Astrocyte (in vitro differentiated cells and primary cell): ENCODE results near the gene C5. TPM values are rescaled to one million over a fixed set of nuclear protein-coding genes. Genes with fewer than 3 reads are reported as not detected.

Source experiments
- DNase-seq: peaks from one replicate; pipeline ENCODE4 v3.0.0-alpha.2; 2010; ENCODE audit warnings: low read depth
- FAIRE-seq: peaks from 2 replicates; lab custom pipeline; 2011; peaks lifted over from hg19 to GRCh38; lab: Jason Lieb, UNC
- H2AFZ ChIP-seq: 2 replicates; pipeline ENCODE4 v1.6.0; 2012; ENCODE audit warnings: low read depth, low read length, inconsistent platforms
- H3K27ac ChIP-seq: 2 replicates; pipeline ENCODE4 v1.5.1; 2011; ENCODE audit warnings: low read depth, low read length, inconsistent platforms
- H3K27me3 ChIP-seq: 2 replicates; pipeline ENCODE4 v1.6.0; 2011; ENCODE audit warnings: low read length, inconsistent platforms; ENCODE audit not compliant: insufficient read depth
- H3K36me3 ChIP-seq: 2 replicates; pipeline ENCODE4 v1.5.1; 2011; ENCODE audit warnings: low read length, inconsistent platforms; ENCODE audit not compliant: insufficient read depth
- H3K4me1 ChIP-seq: 2 replicates; pipeline ENCODE4 v1.5.1; 2011; ENCODE audit warnings: low read length, inconsistent platforms; ENCODE audit not compliant: insufficient read depth
- H3K4me2 ChIP-seq: 2 replicates; pipeline ENCODE4 v1.6.0; 2012; ENCODE audit warnings: low read length, inconsistent platforms
- H3K4me3 ChIP-seq: 2 replicates; pipeline ENCODE4 v1.5.1; 2011; ENCODE audit warnings: low read depth, mild to moderate bottlenecking, low read length, inconsistent platforms; ENCODE audit not compliant: insufficient read depth
- H3K79me2 ChIP-seq: 2 replicates; pipeline ENCODE4 v1.6.0; 2012; ENCODE audit warnings: mild to moderate bottlenecking, low read length, inconsistent platforms; ENCODE audit not compliant: insufficient read depth
- H3K9ac ChIP-seq: 2 replicates; pipeline ENCODE4 v1.6.0; 2012; ENCODE audit warnings: mild to moderate bottlenecking, low read length, inconsistent platforms
- H3K9me3 ChIP-seq: 2 replicates; pipeline ENCODE4 v1.5.1; 2012; ENCODE audit warnings: low read depth, mild to moderate bottlenecking, low read length, inconsistent platforms; ENCODE audit not compliant: insufficient read depth
- H4K20me1 ChIP-seq: 2 replicates; pipeline ENCODE4 v1.6.0; 2012; ENCODE audit warnings: low read length, inconsistent platforms; ENCODE audit not compliant: insufficient read depth
- H3K27ac Mint-ChIP-seq: one replicate; pipeline ENCODE4 v1.8.0; 2021; ENCODE audit warnings: mild to moderate bottlenecking, mixed read lengths; ENCODE audit not compliant: unreplicated experiment
- H3K27me3 Mint-ChIP-seq: one replicate; pipeline ENCODE4 v1.8.0; 2021; ENCODE audit warnings: low read depth, mixed read lengths; ENCODE audit not compliant: unreplicated experiment
- H3K36me3 Mint-ChIP-seq: one replicate; pipeline ENCODE4 v1.8.0; 2021; ENCODE audit warnings: low read depth, mixed read lengths; ENCODE audit not compliant: unreplicated experiment
- H3K4me1 Mint-ChIP-seq: one replicate; pipeline ENCODE4 v1.8.0; 2021; ENCODE audit warnings: low read depth, mixed read lengths; ENCODE audit not compliant: unreplicated experiment
- H3K4me3 Mint-ChIP-seq: one replicate; pipeline ENCODE4 v1.8.0; 2021; ENCODE audit warnings: mild to moderate bottlenecking, moderate library complexity, mixed read lengths; ENCODE audit not compliant: unreplicated experiment
- H3K9me3 Mint-ChIP-seq: one replicate; pipeline ENCODE4 v1.8.0; 2021; ENCODE audit warnings: mild to moderate bottlenecking, mixed read lengths; ENCODE audit not compliant: unreplicated experiment
- EZH2 ChIP-seq: IDR thresholded peaks from 2 replicates; pipeline ENCODE4 v1.6.1; 2012; ENCODE audit warnings: mild to moderate bottlenecking, low read length, inconsistent platforms; ENCODE audit not compliant: insufficient read depth
- total RNA-seq: library from RNA; stranded (reverse); gene quantifications from 2 replicates; pipeline ENCODE4 v1.2.1, GENCODE V29; 2021
- TF ChIP-seq, protein P1 (sequence below): IDR thresholded peaks from 2 replicates; pipeline ENCODE4 v1.5.1; 2011; ENCODE audit warnings: low read depth, mild to moderate bottlenecking, inconsistent platforms, low read length, moderate library complexity; ENCODE audit not compliant: insufficient read depth

C5 gene
- total RNA-seq, 1 donor from 2014 or later = 1.1 TPM

DNA sequence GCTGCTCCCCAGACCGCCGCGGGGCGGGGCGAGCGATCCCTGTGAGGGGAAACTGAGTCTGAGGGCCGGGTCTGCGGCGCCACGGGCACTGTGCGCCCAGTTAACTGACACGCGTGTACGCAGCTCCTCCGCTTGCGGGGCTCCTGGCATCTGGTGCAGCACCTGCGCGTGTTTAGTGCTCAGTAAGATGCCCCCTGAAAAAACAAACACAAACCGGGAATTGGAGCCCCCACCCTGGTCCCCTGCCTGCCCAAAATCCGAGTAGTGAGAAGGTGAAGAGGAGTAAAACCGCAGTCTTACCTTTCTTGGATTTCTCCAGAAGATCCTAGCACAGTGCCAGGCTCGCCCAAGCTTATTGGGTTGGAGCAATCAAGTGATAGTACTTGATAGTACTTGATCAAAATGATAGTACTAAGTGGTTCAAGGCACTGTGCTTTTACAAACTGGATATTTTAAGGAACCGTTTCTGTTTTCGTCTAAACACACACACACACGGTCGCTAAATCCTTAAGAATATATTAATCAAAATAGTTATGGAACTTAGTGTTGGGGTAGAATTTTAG lies 120.8 kb downstream of the C5 start:
- FAIRE-seq (no peak), DNase-seq (no peak)
- Histone ChIP-seq H3K4me2 (peak overlapping the region; percentile 85), H3K9me3 (no peaks in the 10 kb centered on the region), H3K79me2 (no peaks in the 10 kb centered on the region), H3K27ac (no peak overlapping the region), H3K4me3 (peak overlapping the region; percentile 44), H2AFZ (peak overlapping the region; percentile 83), H3K9ac (peak overlapping the region; percentile 60), H4K20me1 (no peaks in the 10 kb centered on the region), H3K4me1 (peaks cover 45% of the 10 kb centered on the region), H3K36me3 (no peaks in the 10 kb centered on the region), H3K27me3 (no peaks in the 10 kb centered on the region)
- peak overlapping the region; percentile 57 for H3K4me3 Mint-ChIP-seq
- no peaks in the 10 kb centered on the region for H3K9me3 Mint-ChIP-seq
- H3K4me1 Mint-ChIP-seq = peaks cover 26% of the 10 kb centered on the region
- no peaks in the 10 kb centered on the region for H3K27me3 Mint-ChIP-seq
- TF ChIP-seq, protein P1, sequence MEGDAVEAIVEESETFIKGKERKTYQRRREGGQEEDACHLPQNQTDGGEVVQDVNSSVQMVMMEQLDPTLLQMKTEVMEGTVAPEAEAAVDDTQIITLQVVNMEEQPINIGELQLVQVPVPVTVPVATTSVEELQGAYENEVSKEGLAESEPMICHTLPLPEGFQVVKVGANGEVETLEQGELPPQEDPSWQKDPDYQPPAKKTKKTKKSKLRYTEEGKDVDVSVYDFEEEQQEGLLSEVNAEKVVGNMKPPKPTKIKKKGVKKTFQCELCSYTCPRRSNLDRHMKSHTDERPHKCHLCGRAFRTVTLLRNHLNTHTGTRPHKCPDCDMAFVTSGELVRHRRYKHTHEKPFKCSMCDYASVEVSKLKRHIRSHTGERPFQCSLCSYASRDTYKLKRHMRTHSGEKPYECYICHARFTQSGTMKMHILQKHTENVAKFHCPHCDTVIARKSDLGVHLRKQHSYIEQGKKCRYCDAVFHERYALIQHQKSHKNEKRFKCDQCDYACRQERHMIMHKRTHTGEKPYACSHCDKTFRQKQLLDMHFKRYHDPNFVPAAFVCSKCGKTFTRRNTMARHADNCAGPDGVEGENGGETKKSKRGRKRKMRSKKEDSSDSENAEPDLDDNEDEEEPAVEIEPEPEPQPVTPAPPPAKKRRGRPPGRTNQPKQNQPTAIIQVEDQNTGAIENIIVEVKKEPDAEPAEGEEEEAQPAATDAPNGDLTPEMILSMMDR = no peak
- no peak for TF ChIP-seq EZH2
- no peak overlapping the region for H3K27ac Mint-ChIP-seq
- H3K36me3 Mint-ChIP-seq = no peaks in the 10 kb centered on the region

- Mint-ChIP-seq H3K9me3 (no peaks in the 10 kb centered on the region), H3K27me3 (no peaks in the 10 kb centered on the region), H3K4me1 (peaks cover 24% of the 10 kb centered on the region), H3K36me3 (no peaks in the 10 kb centered on the region), H3K27ac (peak overlapping the region; percentile 50), H3K4me3 (peak overlapping the region; percentile 71)
- Histone ChIP-seq H2AFZ (peak overlapping the region; percentile 83), H3K4me1 (peaks cover 45% of the 10 kb centered on the region), H4K20me1 (no peaks in the 10 kb centered on the region), H3K4me2 (peak overlapping the region; percentile 85), H3K79me2 (no peaks in the 10 kb centered on the region), H3K27ac (no peak overlapping the region), H3K36me3 (no peaks in the 10 kb centered on the region), H3K9ac (peak overlapping the region; percentile 60), H3K4me3 (peak overlapping the region; percentile 44), H3K9me3 (no peaks in the 10 kb centered on the region), H3K27me3 (no peaks in the 10 kb centered on the region)
- FAIRE-seq (no peak), DNase-seq (no peak)
- TF ChIP-seq, protein P1 = no peak
- no peak for TF ChIP-seq EZH2
Observed at GRCh38 chr9:120928483-120929228, 121.4 kb downstream of the C5 start.

- H3K4me3 Mint-ChIP-seq = peak overlapping the region; percentile 71
- H3K27ac Mint-ChIP-seq = peak overlapping the region; percentile 50
- Histone ChIP-seq H3K79me2 (no peaks in the 10 kb centered on the region), H3K36me3 (no peaks in the 10 kb centered on the region), H3K27ac (no peak overlapping the region), H3K4me3 (peak overlapping the region; percentile 44), H4K20me1 (no peaks in the 10 kb centered on the region), H2AFZ (peak overlapping the region; percentile 81), H3K4me2 (peak overlapping the region; percentile 85), H3K4me1 (peaks cover 45% of the 10 kb centered on the region), H3K9me3 (no peaks in the 10 kb centered on the region), H3K27me3 (no peaks in the 10 kb centered on the region), H3K9ac (peak overlapping the region; percentile 60)
- no peaks in the 10 kb centered on the region for H3K9me3 Mint-ChIP-seq
- peaks cover 24% of the 10 kb centered on the region for H3K4me1 Mint-ChIP-seq
- no peaks in the 10 kb centered on the region for H3K36me3 Mint-ChIP-seq
- FAIRE-seq = no peak
- H3K27me3 Mint-ChIP-seq = no peaks in the 10 kb centered on the region
- DNase-seq = no peak
- no peak for TF ChIP-seq EZH2
- TF ChIP-seq, protein P1 = no peak
Observed at GRCh38 chr9:120928015-120928482, 122.0 kb downstream of the C5 start.
